Thoracic aorta (tissue), 2 donors: ENCODE results near the gene CRYM. TPM values are rescaled to one million over a fixed set of nuclear protein-coding genes. Genes with fewer than 3 reads are reported as not detected.
A peak's percentile ranks its signal among the peaks of the same experiment; 100 is the strongest.
"Not testable (repeated sequence)": the region's sequence is repeated elsewhere in the genome, so short reads cannot be mapped to it uniquely, and the experiment has no call there.

Experiments
- ATAC-seq: fragments of 150-250 bp; one replicate; pipeline ENCODE4 v1.8.0; 2017; ENCODE audit warnings: low read depth; ENCODE audit not compliant: insufficient number of reproducible peaks, low FRiP score
- DNase-seq: peaks from one replicate; pipeline ENCODE4 v3.0.0-alpha.2; 2020; ENCODE audit warnings: low spot score
- H3K27ac ChIP-seq, 2 donors: fragments of 200-600 bp; sonication (generic); 1 replicate in 1 of 2; 2 replicates in 1 of 2; pipeline ENCODE4 v1.5.1; 2016; ENCODE audit warnings: mild to moderate bottlenecking in 2 of 2, moderate library complexity in 2 of 2
- H3K27me3 ChIP-seq: fragments of 200-600 bp; sonication (generic); replicated peaks from 2 replicates; pipeline ENCODE4 v1.6.0; 2016; ENCODE audit warnings: mild to moderate bottlenecking; ENCODE audit not compliant: insufficient read depth
- H3K36me3 ChIP-seq: fragments of 200-600 bp; sonication (generic); one replicate; pipeline ENCODE4 v1.5.1; 2016
- H3K4me1 ChIP-seq, 2 donors: fragments of 200-600 bp; sonication (generic); 1 replicate in 1 of 2; 2 replicates in 1 of 2; pipeline versions ENCODE4 v1.5.1 to v1.6.0; 2016; ENCODE audit warnings: low read depth in 2 of 2, mild to moderate bottlenecking in 1 of 2; ENCODE audit not compliant: control insufficient read depth in 1 of 2
- H3K4me3 ChIP-seq: fragments of 200-600 bp; sonication (generic); 2 replicates; pipeline ENCODE4 v1.5.1; 2016; ENCODE audit warnings: mild to moderate bottlenecking
- H3K9me3 ChIP-seq: fragments of 200-600 bp; sonication (generic); 2 replicates; pipeline ENCODE4 v1.5.1; 2016
- CTCF ChIP-seq: fragments of 200-600 bp; sonication (generic); IDR thresholded peaks from one replicate; pipeline ENCODE4 v1.5.1; 2019; ENCODE audit warnings: antibody characterized with exemption
- total RNA-seq, 2 donors: library from RNA; depleted of rRNA; stranded (reverse); fragments of >200 nt; gene quantifications; one replicate each; pipeline versions ENCODE4 v1.1.0 to v1.2.3, GENCODE V29; 2016

The CRYM gene
- total RNA-seq, 2 donors from 2014 or later: not detected

GRCh38 chr16:21314339-21314738, 36.2 kb upstream of the CRYM start:
- DNase-seq: no peak

GRCh38 chr16:21312863-21313372, 34.8 kb upstream of the CRYM start:
- DNase-seq, H3K4me3 ChIP-seq, H3K27me3 ChIP-seq, ATAC-seq, H3K9me3 ChIP-seq, H3K36me3 ChIP-seq, H3K4me1 ChIP-seq, H3K27ac ChIP-seq: not testable (repeated sequence)

More at GRCh38 chr16:21314339-21314738, 36.2 kb upstream of the CRYM start:
- H3K27ac ChIP-seq: no peak overlapping the region
- ATAC-seq: no peak
- no peak for TF ChIP-seq CTCF
- H3K4me1 ChIP-seq: no peaks in the 10 kb centered on the region
- H3K36me3 ChIP-seq: no peaks in the 10 kb centered on the region
- no peaks in the 10 kb centered on the region for H3K9me3 ChIP-seq
- H3K4me3 ChIP-seq: no peak overlapping the region
- H3K27me3 ChIP-seq: no peaks in the 10 kb centered on the region

DNA sequence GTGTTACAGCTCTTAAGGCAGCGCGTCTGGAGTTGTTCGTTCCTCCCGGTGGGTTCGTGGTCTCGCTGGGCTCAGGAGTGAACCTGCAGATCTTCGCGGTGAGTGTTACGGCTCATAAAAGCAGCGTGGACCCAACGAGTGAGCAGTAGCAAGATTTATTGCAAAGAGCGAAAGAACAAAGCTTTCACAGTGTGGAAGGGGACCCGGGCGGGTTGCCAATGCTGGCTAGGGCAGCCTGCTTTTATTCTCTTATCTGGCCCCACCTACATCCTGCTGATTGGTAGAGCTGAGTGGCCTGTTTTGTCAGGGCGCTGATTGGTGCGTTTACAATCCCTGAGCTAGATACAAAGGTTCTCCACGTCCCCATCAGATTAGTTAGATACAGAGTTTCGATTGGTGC, 34.0 kb upstream of the CRYM start:
- not testable (repeated sequence) for H3K36me3 ChIP-seq, H3K27ac ChIP-seq, H3K4me1 ChIP-seq, ATAC-seq, H3K27me3 ChIP-seq, DNase-seq, H3K4me3 ChIP-seq, H3K9me3 ChIP-seq

DNA sequence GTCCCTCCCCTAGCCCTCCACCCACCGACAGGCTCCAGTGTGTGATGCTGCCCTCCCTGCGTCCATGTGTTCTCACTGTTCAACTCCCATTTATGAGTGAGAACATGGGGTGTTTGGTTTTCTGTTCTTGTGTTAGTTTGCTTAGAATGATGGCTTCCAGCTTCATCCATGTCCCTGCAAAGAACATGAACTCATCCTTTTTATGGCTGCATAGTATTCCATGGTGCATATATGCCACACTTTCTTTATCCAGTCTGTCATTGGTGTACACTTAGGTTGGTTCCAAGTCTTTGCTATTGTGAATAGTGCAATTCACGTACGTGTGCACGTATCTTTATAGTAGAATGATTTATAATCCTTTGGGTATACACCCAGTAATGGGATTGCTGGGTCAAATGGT, 28.6 kb upstream of the CRYM start:
- not testable (repeated sequence) for ATAC-seq, H3K36me3 ChIP-seq, H3K27ac ChIP-seq, H3K4me3 ChIP-seq, H3K4me1 ChIP-seq, H3K27me3 ChIP-seq, H3K9me3 ChIP-seq, DNase-seq

GRCh38 chr16:21302898-21303528, 24.9 kb upstream of the CRYM start:
- no peaks in the 10 kb centered on the region for H3K36me3 ChIP-seq
- H3K4me1 ChIP-seq: peaks cover 0 to 10% of the 10 kb centered on the region in 2 donors
- no peak overlapping the region for H3K4me3 ChIP-seq
- TF ChIP-seq CTCF: no peak
- ATAC-seq: no peak
- no peaks in the 10 kb centered on the region for H3K9me3 ChIP-seq
- no peak for DNase-seq
- no peaks in the 10 kb centered on the region for H3K27me3 ChIP-seq
- H3K27ac ChIP-seq: no peak overlapping the region

GRCh38 chr16:21302454-21302853, 24.4 kb upstream of the CRYM start:
- H3K4me1 ChIP-seq: peaks cover 0 to 10% of the 10 kb centered on the region in 2 donors
- no peaks in the 10 kb centered on the region for H3K9me3 ChIP-seq
- peak overlapping the region; percentile 85 for H3K4me3 ChIP-seq
- TF ChIP-seq CTCF: no peak
- H3K36me3 ChIP-seq: no peaks in the 10 kb centered on the region
- no peaks in the 10 kb centered on the region for H3K27me3 ChIP-seq
- H3K27ac ChIP-seq: no peak overlapping the region
- DNase-seq: no peak
- ATAC-seq: no peak

GRCh38 chr16:21301895-21302291, 23.8 kb upstream of the CRYM start:
- Histone ChIP-seq H3K4me1 (peaks cover 0 to 10% of the 10 kb centered on the region in 2 donors), H3K36me3 (no peaks in the 10 kb centered on the region), H3K27me3 (no peaks in the 10 kb centered on the region), H3K9me3 (no peaks in the 10 kb centered on the region), H3K27ac (no peak overlapping the region), H3K4me3 (peak overlapping the region; percentile 85)
- no peak for TF ChIP-seq CTCF
- DNase-seq (no peak), ATAC-seq (no peak)
